ENCODE measurements around the gene PRCD. TPM values are rescaled to one million over a fixed set of nuclear protein-coding genes. Genes with fewer than 3 reads are reported as not detected.
"Not testable (repeated sequence)": the region's sequence is repeated elsewhere in the genome, so short reads cannot be mapped to it uniquely, and the experiment has no call there.

The PRCD gene
- total RNA-seq, 2 donors from 2014 or later = 0.52 to 4.6 TPM

- intact Hi-C loops (cut with DNase I) = loop anchor here (5.0 to 10.0 kb wide), 2 partner anchors 109 to 206 kb away; partner anchors contain the start of gene QRICH2
- DNase-seq (no peak), ATAC-seq (no peak)
- Histone ChIP-seq H3K36me3 (replicated peaks in 1 of 2; ENCODE audit: insufficient read depth in 1 of 2, low read depth in 2 of 2) (no peaks in the 10 kb centered on the region), H3K4me3 (no peak overlapping the region), H3K9me3 (no peaks in the 10 kb centered on the region), H3K4me1 (peaks cover 14% of the 10 kb centered on the region), H3K27me3 (no peaks in the 10 kb centered on the region), H3K27ac (peak overlapping the region in 1 of 4 donors; percentile 29)
- TF ChIP-seq CTCF (IDR thresholded peaks at IDR 0.05) (no peak), POLR2A (IDR thresholded peaks at IDR 0.05) (no peak)
- 9 to 21% methylated on average over 7 to 9 of the region's 9 CpGs for WGBS, 2 donors
These were observed 29.0 kb upstream of the PRCD start for GRCh38 chr17:76510831-76511244.

- peaks cover 7% of the 10 kb centered on the region for H3K4me1 ChIP-seq
- H3K27ac ChIP-seq = no peak overlapping the region
- TF ChIP-seq POLR2A (IDR thresholded peaks at IDR 0.05) (no peak), CTCF (IDR thresholded peaks at IDR 0.05) (no peak)
- no peak overlapping the region for H3K4me3 ChIP-seq
- no peaks in the 10 kb centered on the region for H3K36me3 ChIP-seq (replicated peaks in 1 of 2; ENCODE audit: insufficient read depth in 1 of 2, low read depth in 2 of 2)
- ATAC-seq = no peak
- no peaks in the 10 kb centered on the region for H3K27me3 ChIP-seq
- 79 to 80% methylated on average over 11 to 13 of the region's 13 CpGs for WGBS, 2 donors
- DNase-seq = no peak
- intact Hi-C loops (cut with DNase I) = loop anchor here (5.0 to 10.0 kb wide), 2 partner anchors 110 to 207 kb away; partner anchors contain the start of gene QRICH2
- no peaks in the 10 kb centered on the region for H3K9me3 ChIP-seq
These were observed 28.0 kb upstream of the PRCD start for GRCh38 chr17:76511668-76512365.

GRCh38 chr17:76512366-76513305 lies 27.2 kb upstream of the PRCD start:
- DNase-seq = no peak
- intact Hi-C loops (cut with DNase I) = loop anchor here (5.0 to 10.0 kb wide), 2 partner anchors 110 to 208 kb away; partner anchors contain the start of gene QRICH2
- WGBS, 2 donors = 71 to 84% methylated on average over 14 to 22 of the region's 22 CpGs
- ATAC-seq = no peak
- Histone ChIP-seq H3K27ac (no peak overlapping the region), H3K36me3 (replicated peaks in 1 of 2; ENCODE audit: insufficient read depth in 1 of 2, low read depth in 2 of 2) (no peaks in the 10 kb centered on the region), H3K27me3 (no peaks in the 10 kb centered on the region), H3K9me3 (no peaks in the 10 kb centered on the region), H3K4me1 (peaks cover 7% of the 10 kb centered on the region), H3K4me3 (no peak overlapping the region)
- no peak for TF ChIP-seq POLR2A (IDR thresholded peaks at IDR 0.05)
- no peak for TF ChIP-seq CTCF (IDR thresholded peaks at IDR 0.05)

GRCh38 chr17:76513306-76513692 lies 26.5 kb upstream of the PRCD start:
- ATAC-seq = no peak

GRCh38 chr17:76514355-76514754 lies 25.5 kb upstream of the PRCD start:
- WGBS, 2 donors = 92 to 94% methylated on average over 6 of the region's 6 CpGs
- DNase-seq; H3K4me1 ChIP-seq; H3K36me3 ChIP-seq (replicated peaks in 1 of 2; ENCODE audit: insufficient read depth in 1 of 2, low read depth in 2 of 2); H3K27me3 ChIP-seq; H3K4me3 ChIP-seq; H3K27ac ChIP-seq; H3K9me3 ChIP-seq; ATAC-seq: not testable (repeated sequence)
- intact Hi-C loops (cut with DNase I) = loop anchor here (5.0 to 10.0 kb wide), 2 partner anchors 112 to 210 kb away; partner anchors contain the start of gene QRICH2

More at GRCh38 chr17:76513306-76513692, 26.5 kb upstream of the PRCD start:
- Histone ChIP-seq H3K9me3 (no peaks in the 10 kb centered on the region), H3K27ac (no peak overlapping the region), H3K36me3 (replicated peaks in 1 of 2; ENCODE audit: insufficient read depth in 1 of 2, low read depth in 2 of 2) (no peaks in the 10 kb centered on the region), H3K4me1 (peaks cover 7% of the 10 kb centered on the region), H3K27me3 (no peaks in the 10 kb centered on the region), H3K4me3 (no peak overlapping the region)
- intact Hi-C loops (cut with DNase I) = loop anchor here (5.0 to 10.0 kb wide), 2 partner anchors 111 to 208 kb away; partner anchors contain the start of gene QRICH2
- no peak for TF ChIP-seq CTCF (IDR thresholded peaks at IDR 0.05)
- TF ChIP-seq POLR2A (IDR thresholded peaks at IDR 0.05) = no peak
- DNase-seq = no peak
- WGBS, 2 donors = 67 to 69% methylated on average over 6 of the region's 6 CpGs
